CD4-positive, alpha-beta T cell treated with Interleukin-6 at 100 ng/mL for 8 hours (primary cell): ENCODE results near the gene ITPR2.
"Not testable (repeated sequence)": the region's sequence is repeated elsewhere in the genome, so short reads cannot be mapped to it uniquely, and the experiment has no call there.

Source experiments
- DNase-seq: peaks from one replicate; pipeline ENCODE4 v3.0.0-alpha.2; 2020; ENCODE audit warnings: mixed read lengths, low spot score

ITPR2 gene

GRCh38 chr12:26621932-26622331 is 211.1 kb downstream of the ITPR2 start:
- no peak for DNase-seq

- no peak for DNase-seq
Measured at GRCh38 chr12:26620907-26621306, 212.1 kb downstream of the ITPR2 start.

GRCh38 chr12:26617513-26617912 is 215.5 kb downstream of the ITPR2 start:
- no peak for DNase-seq

DNA sequence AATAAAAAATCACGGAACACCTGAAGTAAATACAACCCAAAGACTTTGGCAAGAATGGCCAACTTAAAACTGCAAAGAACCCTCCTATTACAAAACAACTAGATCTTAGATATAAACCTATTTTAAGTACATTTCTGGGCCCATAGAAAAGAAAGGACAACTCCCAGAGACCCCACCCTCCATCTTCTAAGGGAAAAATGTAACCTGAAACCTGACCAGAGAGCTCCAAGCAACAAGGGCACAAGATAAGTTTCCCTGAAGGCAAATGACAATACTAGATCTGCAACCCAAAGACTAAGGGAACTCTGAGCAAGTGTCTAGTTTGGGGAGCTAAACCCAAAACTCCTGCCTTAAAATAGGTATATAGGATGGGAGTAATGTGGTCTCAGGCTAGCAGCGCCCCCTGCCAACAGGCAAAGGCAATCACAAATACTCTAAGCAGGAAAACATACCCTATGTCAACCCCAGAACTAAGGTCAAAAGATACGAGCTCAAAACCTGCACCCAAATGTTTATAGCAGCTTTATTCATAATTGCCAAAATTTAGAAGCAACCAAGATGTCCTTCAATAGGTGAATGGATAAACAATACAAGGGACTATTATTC is 218.9 kb downstream of the ITPR2 start:
- no peak for DNase-seq

DNA sequence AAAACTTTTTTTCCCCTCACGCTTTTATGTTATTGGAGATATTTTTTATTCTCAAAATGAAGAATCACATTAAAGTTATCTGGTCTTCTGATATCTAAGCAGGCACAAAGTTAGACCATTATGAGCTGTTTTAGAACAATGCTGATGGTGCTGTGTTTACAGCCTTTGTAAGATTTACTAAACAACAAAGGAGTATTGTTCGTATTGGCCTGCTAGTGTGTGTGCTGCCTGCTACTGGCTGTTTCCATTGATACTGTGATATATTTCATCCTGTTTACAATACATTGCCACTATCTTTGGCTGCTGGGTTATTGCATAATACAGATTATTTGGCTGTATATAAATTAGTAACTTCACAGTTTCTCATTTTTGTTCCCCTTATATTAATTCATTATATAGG is 220.8 kb downstream of the ITPR2 start:
- DNase-seq: no peak

DNA sequence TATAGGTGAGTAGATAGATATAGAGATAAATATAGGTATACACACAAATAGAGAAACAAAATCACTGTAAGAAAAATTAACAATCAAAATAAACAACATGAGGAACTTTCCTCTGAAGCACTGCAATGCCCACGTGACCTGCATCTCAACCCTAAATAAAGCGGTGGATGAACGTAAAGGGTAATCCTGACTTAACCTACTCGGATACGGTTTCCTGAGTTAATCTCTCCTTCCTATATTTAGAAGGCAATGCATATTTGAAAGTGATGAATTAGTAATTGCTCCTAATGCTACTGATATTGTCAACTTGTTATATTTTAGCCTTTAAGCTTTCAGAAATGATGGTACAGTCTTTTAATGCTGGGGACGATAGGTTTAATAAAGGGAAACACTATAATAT is 221.4 kb downstream of the ITPR2 start:
- no peak for DNase-seq

GRCh38 chr12:26610774-26611173 is 222.2 kb downstream of the ITPR2 start:
- no peak for DNase-seq

DNA sequence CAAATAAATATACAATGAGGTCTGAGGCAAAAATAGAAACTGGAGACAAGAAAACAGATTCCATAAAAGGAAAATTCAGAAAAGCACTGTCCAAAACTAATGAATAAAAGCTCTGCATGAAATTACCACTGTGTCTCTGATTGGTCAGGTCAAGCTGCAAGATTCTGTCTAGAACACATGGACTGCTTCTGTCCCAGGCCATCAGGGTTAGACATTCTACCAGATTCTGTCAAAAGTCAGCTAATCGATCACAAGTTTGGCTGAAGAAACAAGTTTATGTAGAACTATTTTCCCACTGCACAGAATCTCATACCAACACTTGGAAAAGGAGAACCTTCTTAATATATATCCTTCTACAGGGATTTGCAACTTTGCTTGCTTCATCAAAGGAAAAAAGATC is 223.0 kb downstream of the ITPR2 start:
- DNase-seq: no peak

DNA sequence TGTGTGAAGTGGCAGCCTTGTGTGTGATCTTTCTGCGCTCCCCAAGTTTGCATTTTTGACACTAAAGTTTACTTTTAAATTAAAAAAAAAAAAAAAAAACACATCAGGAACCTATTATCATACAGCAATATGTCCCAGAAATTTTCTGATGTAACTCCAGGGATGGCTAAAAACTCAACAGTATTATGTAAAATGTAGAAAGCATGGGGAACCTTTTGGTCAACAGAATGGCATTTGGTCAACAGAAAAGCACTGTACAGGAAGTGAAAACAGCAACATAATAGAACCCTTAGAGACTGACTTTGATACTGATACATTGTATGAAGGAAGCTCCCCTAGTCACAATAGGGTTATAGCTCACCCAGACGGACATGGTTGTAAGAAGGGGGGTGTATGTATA is 224.3 kb downstream of the ITPR2 start:
- DNase-seq: no peak

DNA sequence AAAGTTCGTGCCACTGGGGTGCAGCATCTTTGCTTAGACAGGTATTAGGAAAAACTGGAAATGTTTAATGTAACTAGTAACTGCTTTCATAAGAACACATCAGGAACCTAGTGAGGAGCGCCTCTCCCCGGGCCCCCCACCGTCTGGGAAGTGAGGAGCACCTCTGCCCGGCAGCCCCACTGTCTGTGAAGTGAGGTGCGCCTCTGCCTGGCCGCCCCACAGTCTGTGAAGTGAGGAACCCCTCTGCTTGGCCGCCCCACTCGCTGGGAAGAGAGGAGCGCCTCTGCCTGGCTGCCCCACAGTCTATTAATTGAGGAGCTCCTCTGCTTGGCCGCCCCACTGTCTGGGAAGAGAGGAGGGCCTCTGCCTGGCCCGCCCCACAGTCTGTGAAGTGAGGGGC is 224.7 kb downstream of the ITPR2 start:
- no peak for DNase-seq

DNA sequence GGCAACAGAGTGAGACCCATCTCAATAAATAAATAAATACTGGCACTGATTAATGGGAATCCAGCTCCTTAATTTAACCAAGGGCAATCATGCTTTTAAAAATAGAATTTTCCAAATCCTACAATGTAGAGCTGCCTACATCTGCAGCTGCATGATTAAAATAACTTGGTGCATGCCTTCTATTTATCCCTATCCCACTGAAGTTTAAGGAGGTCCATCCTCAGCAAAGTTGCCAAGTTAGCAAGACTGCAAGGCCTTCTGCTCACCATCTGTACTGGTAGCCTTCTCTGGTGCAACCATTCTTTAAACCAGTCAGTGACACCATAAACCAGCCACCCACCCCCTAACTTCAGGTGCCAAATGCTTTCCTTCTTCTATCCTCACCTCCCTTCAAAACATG is 226.1 kb downstream of the ITPR2 start:
- DNase-seq: no peak

DNA sequence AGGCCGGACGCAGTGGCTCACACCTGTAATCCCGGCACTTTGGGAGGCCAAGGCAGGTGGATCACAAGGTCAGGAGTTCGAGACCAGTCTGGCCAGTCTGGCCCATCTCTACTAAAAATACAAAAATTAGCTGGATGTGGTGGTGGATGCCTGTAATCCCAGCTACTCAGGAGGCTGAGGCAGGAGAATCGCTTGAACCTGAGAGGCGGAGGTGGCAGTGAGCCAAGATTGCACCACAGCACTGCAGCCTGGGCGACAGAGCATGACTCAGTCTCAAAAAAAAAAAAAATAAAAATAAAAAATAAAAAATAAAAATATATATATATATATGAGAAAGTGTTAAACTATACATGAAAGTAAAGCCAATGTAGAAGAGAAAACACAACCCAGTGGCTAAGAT is 228.2 kb downstream of the ITPR2 start:
- DNase-seq: not testable (repeated sequence)

- no peak for DNase-seq
Measured at GRCh38 chr12:26599096-26599695, 233.8 kb downstream of the ITPR2 start.

- no peak for DNase-seq
Measured at GRCh38 chr12:26595806-26596205, 237.2 kb downstream of the ITPR2 start.

GRCh38 chr12:26580619-26581018 is 252.4 kb downstream of the ITPR2 start:
- DNase-seq: no peak

DNA sequence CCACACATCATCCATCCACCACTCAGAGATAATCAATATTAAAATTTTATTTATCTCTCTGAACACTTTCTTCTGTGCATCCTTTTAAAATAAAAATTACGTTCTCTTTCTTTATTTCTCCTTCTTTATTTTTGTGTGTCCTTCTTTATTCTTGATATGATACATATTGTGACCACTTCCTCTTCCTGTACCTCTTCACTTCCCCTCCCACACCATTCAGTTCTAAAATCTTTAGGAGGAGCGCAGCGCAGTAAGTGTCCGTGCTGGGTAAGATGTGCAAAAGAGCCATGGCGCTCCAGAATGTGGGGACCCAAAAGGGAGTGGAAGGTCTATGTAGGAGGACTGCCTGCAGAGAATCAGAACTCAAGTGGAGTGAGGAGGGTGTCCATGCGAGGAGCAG is 256.7 kb downstream of the ITPR2 start:
- DNase-seq: no peak

- no peak for DNase-seq
Measured at GRCh38 chr12:26573225-26573909, 259.6 kb downstream of the ITPR2 start.

- no peak for DNase-seq
Measured at GRCh38 chr12:26572137-26572536, 260.9 kb downstream of the ITPR2 start.

- no peak for DNase-seq
Measured at GRCh38 chr12:26571560-26571959, 261.4 kb downstream of the ITPR2 start.

GRCh38 chr12:26567126-26567525 is 265.9 kb downstream of the ITPR2 start:
- DNase-seq: no peak

DNA sequence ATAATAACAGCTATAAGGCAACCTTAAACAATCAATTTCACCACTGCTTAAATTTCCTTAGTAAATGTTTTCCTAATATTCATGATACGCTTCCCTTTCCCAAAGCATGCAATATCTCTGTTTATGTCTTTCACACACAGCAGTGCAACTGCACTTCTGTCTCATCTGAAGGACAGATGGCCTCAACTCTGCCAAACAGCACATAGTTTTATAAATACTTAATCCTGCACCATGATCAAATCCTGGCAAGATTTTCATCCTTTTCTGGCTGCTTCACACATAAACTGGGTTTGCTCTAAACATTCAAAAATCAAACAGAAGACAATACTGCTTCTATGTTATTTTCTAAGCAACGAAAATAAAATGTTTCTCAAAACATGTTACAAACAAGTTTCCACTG is 266.3 kb downstream of the ITPR2 start:
- no peak for DNase-seq

GRCh38 chr12:26566186-26566585 is 266.8 kb downstream of the ITPR2 start:
- no peak for DNase-seq

GRCh38 chr12:26564391-26564790 is 268.6 kb downstream of the ITPR2 start:
- no peak for DNase-seq

DNA sequence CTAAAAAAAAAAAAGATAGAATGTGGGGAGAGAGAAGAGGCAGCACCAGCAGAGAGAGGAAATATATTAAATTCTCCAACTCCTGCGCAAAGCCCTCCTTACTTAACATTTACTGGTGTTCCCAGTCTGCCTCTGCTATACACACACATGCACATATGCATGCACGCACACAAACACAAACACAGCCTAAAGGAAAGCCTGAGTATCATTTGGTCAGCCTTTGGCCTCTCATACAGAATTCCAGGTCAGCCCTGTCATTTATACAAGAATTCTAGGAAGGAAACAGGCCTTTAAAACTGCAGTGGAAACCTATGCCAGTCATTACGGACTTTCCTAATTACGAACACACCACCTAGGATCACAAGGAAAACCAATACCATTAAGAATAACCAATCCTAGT is 269.4 kb downstream of the ITPR2 start:
- DNase-seq: no peak
